Rectal smooth muscle tissue (tissue), 1 donor: ENCODE measurements around the gene EPS15.
"Not testable (repeated sequence)": the region's sequence is repeated elsewhere in the genome, so short reads cannot be mapped to it uniquely, and the experiment has no call there.

ENCODE experiments used
- H3K27ac ChIP-seq: one replicate; pipeline ENCODE4 v1.7.0; 2013; ENCODE audit warnings: low read depth, low read length, inconsistent platforms
- H3K27me3 ChIP-seq: one replicate; pipeline ENCODE4 v1.7.0; 2013; ENCODE audit warnings: low read length; ENCODE audit not compliant: control insufficient read depth, insufficient read depth
- H3K36me3 ChIP-seq: one replicate; pipeline ENCODE4 v1.7.0; 2013; ENCODE audit warnings: low read length; ENCODE audit not compliant: control insufficient read depth, insufficient read depth
- H3K4me1 ChIP-seq: one replicate; pipeline ENCODE4 v1.7.0; 2013; ENCODE audit warnings: low read length; ENCODE audit not compliant: control insufficient read depth, insufficient read depth
- H3K4me3 ChIP-seq: one replicate; pipeline ENCODE4 v1.7.0; 2013; ENCODE audit warnings: low read length
- H3K9ac ChIP-seq: one replicate; pipeline ENCODE4 v1.7.0; 2013; ENCODE audit warnings: low read length

Gene EPS15

DNA sequence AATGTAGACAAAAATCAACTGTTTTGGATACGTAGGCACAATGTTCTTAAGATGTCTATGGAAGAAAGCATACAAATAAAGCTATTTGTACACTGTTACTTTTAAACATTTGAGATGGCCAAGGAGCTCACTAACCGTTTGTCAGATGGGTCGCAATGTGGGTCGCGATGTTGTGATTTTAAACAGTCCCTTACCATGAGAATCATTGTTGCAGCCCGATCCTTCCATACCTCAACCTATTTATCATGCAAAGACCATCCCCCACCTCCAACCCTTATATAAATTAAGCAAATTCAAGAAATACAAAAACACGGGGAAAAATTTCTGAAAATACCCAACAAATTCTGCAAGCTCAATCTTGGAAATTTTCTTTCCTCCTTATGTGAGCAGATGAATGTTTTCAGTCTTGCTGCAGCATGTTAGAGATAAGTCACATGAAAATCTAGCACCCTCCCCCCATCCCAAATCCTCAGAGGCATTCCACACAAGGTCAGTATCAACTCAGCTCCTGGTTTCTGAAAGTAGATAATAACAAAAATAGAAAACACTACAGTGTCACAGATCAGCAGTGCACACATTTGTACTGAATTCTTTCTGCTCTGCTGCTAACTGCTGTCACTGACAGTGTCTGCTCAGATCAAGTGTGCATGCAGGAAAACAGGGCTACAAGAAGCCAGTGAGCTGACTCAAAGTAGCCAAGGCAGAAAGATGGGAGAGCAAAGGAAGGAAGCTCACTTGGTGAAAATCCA lies 95.8 kb downstream of the EPS15 start:
- Histone ChIP-seq H3K9ac (no peak overlapping the region), H3K27me3 (no peaks in the 10 kb centered on the region), H3K4me3 (no peak overlapping the region), H3K4me1 (no peaks in the 10 kb centered on the region), H3K27ac (no peak overlapping the region), H3K36me3 (no peaks in the 10 kb centered on the region)

DNA sequence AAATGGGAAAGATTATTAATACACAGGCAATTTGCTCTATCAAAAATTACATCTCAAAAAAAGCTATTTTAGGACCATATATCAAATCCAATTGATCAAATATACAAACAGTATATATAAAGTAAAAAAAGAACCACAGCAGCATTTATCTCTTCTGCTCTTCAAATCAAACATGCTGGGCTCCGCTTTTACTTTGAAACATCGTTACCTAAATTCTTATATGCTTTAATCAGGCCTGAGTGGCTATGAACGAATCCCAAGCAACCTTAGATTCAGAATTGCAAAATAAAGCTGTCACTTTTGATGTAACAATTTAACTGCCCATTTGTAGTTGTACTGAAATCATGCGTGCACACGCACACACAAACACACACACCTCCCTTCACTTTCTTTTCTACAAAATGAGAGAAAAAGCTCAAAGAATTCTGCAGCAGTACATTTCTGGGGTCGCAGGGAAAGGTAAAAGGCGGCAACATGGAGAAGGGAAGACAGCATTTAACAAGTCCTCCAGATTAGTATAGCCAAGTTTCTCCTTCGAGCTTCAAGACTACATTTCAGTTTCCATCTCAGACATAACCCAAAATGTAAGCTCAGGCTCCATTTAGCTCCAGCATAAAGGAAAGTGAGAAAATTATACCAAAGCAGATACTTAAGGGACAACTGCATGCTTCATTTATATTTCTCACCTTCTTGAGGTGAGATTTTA lies 96.5 kb downstream of the EPS15 start:
- no peak overlapping the region for H3K27ac ChIP-seq
- no peak overlapping the region for H3K9ac ChIP-seq
- H3K4me3 ChIP-seq, result no peak overlapping the region
- H3K4me1 ChIP-seq, result no peaks in the 10 kb centered on the region
- H3K36me3 ChIP-seq, result no peaks in the 10 kb centered on the region
- H3K27me3 ChIP-seq, result no peaks in the 10 kb centered on the region

DNA sequence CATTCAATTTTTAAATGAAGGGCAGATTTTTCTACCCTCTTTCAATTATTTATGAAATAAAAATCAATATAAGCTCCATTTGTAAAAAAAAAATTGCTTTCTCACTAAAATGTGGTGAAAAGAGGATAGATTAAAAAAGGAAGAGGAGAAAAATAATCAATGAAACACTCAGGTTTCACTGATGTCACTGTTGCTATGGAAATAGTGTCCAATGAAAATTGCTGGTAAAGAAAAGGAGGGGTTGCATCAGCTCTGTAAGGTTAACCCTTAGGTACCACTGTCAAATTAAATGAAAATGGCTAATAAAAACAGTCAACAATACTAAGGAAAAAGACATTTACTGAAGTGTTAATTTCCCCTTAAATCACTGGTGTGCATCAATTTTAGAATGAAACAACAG lies 97.1 kb downstream of the EPS15 start:
- no peak overlapping the region for H3K27ac ChIP-seq
- no peak overlapping the region for H3K4me3 ChIP-seq

DNA sequence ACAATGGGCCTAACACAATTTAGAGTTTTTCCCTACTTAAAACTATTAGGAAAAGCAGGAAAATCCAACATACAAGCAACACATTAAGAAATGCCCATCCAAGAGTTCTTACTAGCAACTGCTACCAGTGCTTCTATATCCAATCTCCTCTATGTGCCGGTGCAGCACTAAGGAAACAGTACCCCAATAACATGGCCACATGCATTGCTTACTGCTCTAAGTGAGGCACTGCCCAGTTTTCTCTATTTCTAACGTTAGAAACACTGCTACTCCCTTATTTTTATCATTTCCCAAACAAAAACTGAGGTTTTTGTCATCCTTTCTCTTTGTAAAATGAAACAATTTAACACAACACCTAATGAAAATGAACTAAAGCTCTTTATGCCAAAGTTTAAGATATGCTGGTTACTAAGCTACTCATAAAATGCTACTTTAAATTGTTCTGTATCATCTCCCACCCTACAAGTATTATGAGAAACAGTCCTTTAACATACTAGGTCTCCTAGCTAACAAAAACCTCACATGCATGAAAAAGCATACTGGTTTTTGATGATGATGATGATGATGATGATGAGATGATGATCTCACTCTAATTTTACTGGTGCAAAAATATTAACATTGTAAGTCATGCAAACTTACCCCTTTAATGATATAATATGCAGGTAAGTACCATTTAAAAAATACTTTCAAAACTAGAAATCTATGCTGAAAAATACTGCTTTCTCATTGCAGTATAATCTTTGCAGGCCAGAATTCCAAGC lies 98.0 kb downstream of the EPS15 start:
- Histone ChIP-seq H3K4me3 (no peak overlapping the region), H3K36me3 (no peaks in the 10 kb centered on the region), H3K4me1 (no peaks in the 10 kb centered on the region), H3K27ac (no peak overlapping the region), H3K9ac (no peak overlapping the region), H3K27me3 (no peaks in the 10 kb centered on the region)

More for the DNA sequence above, 97.1 kb downstream of the EPS15 start:
- Histone ChIP-seq H3K9ac (no peak overlapping the region), H3K4me1 (no peaks in the 10 kb centered on the region), H3K36me3 (no peaks in the 10 kb centered on the region), H3K27me3 (no peaks in the 10 kb centered on the region)

DNA sequence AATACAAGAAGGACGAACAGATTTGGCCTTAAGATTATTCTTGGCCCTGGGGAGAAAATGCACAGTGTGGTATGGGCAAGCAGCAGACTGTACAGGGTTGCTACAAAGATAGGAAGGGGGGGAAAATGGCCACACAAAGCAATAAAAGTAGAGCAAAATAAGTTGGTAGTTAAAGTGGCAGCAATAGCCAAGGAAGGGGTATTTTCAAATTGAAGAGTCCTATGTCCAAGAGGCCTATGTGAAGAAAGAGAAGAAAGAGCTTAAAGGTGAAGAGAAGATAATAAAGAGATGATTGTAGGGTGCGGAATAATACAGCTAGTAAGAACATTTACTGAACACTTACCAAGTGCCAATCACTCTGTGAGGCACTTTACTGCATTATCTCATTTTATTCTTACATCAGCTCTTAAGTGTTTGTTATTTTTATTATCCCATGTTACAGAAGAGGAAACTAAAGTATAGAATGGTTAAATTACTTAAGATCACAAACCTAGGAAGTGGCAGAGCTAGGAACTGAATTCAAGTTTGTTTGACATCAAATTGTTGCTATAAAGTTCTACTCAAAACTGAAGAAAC lies 100.6 kb downstream of the EPS15 start:
- Histone ChIP-seq H3K27ac (no peak overlapping the region), H3K4me3 (no peak overlapping the region), H3K9ac (no peak overlapping the region), H3K36me3 (no peaks in the 10 kb centered on the region), H3K27me3 (no peaks in the 10 kb centered on the region), H3K4me1 (no peaks in the 10 kb centered on the region)

DNA sequence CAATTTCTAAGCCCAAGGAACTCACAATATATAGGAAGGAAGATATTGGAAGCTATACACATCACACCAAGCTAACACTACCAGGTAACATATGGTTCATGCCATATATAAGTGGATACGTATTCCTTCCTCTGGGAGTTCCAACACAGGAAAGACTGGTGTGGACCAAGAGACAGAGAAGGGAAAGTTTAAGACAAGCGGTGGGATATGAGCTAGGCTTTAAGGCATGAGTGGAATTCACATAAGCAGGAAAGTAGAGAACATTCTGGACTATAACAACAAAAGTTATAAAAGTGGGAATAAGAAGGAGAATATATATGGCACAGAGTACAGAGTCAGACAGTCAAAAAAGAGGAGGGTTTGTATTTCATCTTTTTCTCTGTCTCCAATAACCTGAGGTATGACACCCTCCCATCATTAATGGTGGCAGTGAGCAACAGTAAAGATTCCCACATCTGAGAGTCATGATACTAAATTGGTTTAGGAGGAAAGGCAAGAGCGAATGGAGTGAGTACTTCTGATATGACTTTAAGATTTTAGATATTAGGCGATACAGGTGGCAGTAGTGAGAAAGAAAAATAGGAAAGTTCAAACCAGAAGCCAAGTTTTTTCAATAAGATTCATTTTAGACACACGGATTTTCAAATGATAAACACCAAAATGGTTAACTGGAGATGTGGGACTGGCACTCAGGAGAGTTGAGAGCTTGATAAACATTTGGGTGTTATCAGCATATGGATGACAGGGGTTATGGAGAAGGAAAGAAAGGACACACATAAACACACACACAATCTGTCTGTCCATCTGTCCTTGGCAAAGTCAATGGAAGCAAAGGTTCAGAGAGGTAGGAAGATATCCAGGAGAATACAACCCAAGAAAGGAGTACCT lies 101.3 kb downstream of the EPS15 start:
- no peak overlapping the region for H3K9ac ChIP-seq
- H3K27ac ChIP-seq, result no peak overlapping the region
- H3K4me3 ChIP-seq, result no peak overlapping the region
- H3K27me3 ChIP-seq, result no peaks in the 10 kb centered on the region
- H3K36me3 ChIP-seq, result no peaks in the 10 kb centered on the region
- no peaks in the 10 kb centered on the region for H3K4me1 ChIP-seq

DNA sequence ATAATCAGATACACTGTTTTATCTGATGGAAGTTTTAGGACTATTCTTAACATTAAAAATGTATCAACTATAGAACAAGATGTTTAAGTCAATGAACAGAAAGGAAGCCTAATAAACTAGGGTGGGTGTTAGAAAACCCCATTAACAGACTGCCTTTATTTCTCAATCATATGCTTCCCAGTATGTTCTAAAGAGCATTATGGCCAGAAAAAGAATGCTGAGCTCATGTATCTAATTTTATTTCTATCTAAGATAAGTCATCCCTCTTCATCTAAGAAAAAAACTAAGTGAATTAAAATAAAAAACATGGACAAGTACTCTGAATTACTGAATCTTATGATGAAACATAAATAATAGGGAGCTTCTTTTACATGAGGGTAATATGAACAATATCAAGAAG lies 102.2 kb downstream of the EPS15 start:
- H3K9ac ChIP-seq, result no peak overlapping the region
- no peaks in the 10 kb centered on the region for H3K27me3 ChIP-seq
- H3K27ac ChIP-seq, result no peak overlapping the region
- no peak overlapping the region for H3K4me3 ChIP-seq
- no peaks in the 10 kb centered on the region for H3K36me3 ChIP-seq
- H3K4me1 ChIP-seq, result no peaks in the 10 kb centered on the region

DNA sequence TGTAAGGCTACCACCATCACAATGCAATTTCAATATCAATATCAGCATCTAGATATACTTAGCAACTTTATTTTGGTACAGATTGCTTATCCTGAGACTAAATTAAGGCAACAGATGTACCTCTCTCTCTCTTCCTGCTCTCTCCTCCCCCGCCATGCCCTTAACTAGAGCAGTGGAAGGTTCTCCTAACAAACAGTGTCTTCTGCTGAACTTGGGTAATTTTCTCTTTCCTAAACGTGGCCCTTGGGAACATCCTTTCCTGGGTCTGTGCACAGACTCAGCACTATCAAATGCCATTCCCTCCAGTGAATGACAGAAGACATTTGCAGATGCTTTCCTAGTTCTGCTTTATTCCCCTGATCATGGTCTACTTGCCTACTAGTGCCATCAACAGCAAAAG lies 103.1 kb downstream of the EPS15 start:
- Histone ChIP-seq H3K4me1 (no peaks in the 10 kb centered on the region), H3K27ac (no peak overlapping the region), H3K36me3 (no peaks in the 10 kb centered on the region), H3K9ac (no peak overlapping the region), H3K27me3 (no peaks in the 10 kb centered on the region), H3K4me3 (no peak overlapping the region)

DNA sequence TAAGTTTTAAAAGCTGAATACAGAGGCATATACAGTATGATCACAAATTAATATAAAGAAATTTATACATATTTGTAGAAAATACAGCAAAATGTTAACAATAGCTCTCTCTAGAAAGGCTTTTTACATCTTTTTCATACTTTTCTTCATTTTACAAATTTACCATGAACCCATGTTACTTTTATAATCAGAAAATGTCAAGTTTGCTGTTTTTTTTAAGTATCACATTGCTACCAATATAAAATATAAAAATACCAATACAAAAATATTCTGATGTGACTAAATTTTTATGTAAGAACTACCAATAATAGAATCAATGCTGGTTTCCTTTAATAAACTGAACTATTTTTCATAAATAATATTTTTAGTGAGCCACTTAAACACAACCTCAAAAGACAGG lies 104.3 kb downstream of the EPS15 start:
- Histone ChIP-seq H3K36me3 (no peaks in the 10 kb centered on the region), H3K4me1 (no peaks in the 10 kb centered on the region), H3K27ac (no peak overlapping the region), H3K27me3 (no peaks in the 10 kb centered on the region), H3K9ac (no peak overlapping the region), H3K4me3 (no peak overlapping the region)

DNA sequence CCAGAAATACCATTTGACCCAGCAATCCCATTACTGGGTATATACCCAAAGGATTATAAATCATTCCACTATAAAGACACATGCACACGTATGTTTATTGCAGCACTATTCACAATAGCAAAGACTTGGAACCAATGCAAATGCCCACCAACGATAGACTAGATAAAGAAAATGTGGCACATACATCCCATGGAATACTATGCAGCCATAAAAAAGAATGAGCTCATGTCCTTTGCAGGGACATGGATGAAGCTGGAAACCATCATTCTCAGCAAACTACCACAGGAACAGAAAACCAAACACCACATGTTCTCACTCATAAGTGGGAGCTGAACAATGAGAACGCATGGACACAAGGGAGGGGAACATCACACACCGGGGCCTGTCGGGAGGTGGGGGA lies 107.2 kb downstream of the EPS15 start:
- H3K27me3 ChIP-seq, result not testable (repeated sequence)

DNA sequence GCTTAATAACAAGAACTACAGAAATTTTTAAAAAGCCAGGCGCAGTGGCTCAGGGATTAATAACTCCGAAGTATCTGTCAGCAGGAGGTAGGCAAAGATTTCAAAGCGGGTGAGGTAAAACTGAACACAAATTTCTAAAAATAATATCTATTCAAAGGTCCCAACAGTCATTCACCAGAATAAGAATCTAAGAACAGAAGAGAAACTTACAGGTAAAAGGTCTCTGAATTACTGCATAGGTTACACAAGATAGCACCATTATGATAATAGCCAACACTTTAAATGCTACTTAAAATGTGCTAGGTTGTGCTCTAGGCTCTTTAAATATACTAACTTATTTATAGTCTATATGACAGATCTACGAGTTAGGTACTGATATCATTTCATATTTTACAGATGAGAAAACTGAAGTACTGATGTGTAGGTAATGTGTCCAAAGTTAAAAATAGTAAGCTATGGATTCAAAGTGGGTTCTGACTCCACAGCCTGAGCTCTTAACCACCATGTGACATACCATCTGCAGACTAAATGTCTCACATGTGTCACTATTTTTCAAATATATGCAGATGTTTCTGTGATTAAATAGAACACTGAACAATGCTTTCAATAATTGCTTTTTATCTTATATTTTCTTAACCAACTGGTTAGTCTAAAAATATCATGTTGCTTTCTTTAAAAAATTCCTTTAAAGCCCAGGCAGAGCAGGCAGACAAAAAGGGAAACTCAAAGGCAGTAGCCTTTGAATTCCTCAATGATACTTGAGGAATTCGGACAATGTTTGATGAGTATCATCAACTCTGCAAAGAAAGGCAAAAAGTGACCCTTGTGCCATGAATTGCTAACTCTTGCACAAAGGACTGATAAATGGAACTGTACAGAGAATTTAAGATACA lies 108.3 kb downstream of the EPS15 start:
- no peaks in the 10 kb centered on the region for H3K27me3 ChIP-seq
- no peak overlapping the region for H3K27ac ChIP-seq
- no peaks in the 10 kb centered on the region for H3K4me1 ChIP-seq
- H3K4me3 ChIP-seq, result no peak overlapping the region
- peaks cover 11% of the 10 kb centered on the region for H3K36me3 ChIP-seq
- no peak overlapping the region for H3K9ac ChIP-seq

More for the DNA sequence above, 107.2 kb downstream of the EPS15 start:
- not testable (repeated sequence) for H3K9ac ChIP-seq, H3K4me1 ChIP-seq, H3K36me3 ChIP-seq, H3K4me3 ChIP-seq, H3K27ac ChIP-seq
